T-helper 17 cell (primary cell): ENCODE measurements around the gene RRBP1. TPM values are rescaled to one million over a fixed set of nuclear protein-coding genes. Genes with fewer than 3 reads are reported as not detected.

Source experiments
- ATAC-seq: fragments of 150-1000 bp; cut with Tn5 transposase; 2 replicates; pipeline ENCODE4 v1.10.0; 2021; ENCODE audit warnings: mild to moderate bottlenecking, moderate library complexity
- DNase-seq, 3 donors: peaks; one replicate each; pipeline versions ENCODE4 v3.0.0 to v3.0.0-alpha.2; 2020 to 2021
- H3K9me3 ChIP-seq: one replicate; pipeline ENCODE4 v1.7.0; 2013; ENCODE audit warnings: low read length, mild to moderate bottlenecking; ENCODE audit not compliant: control insufficient read depth, poor library complexity, severe bottlenecking
- H3K27ac Mint-ChIP-seq: one replicate; pipeline ENCODE4 v1.8.0; 2022; ENCODE audit warnings: mild to moderate bottlenecking, moderate library complexity, mixed read lengths
- H3K27me3 Mint-ChIP-seq: one replicate; pipeline ENCODE4 v1.8.0; 2022; ENCODE audit warnings: mixed read lengths
- H3K36me3 Mint-ChIP-seq: one replicate; pipeline ENCODE4 v1.8.0; 2022; ENCODE audit warnings: low read depth, mixed read lengths
- H3K4me1 Mint-ChIP-seq: one replicate; pipeline ENCODE4 v1.8.0; 2022; ENCODE audit warnings: mild to moderate bottlenecking, mixed read lengths
- H3K4me3 Mint-ChIP-seq: one replicate; pipeline ENCODE4 v1.8.0; 2022; ENCODE audit warnings: mild to moderate bottlenecking, moderate library complexity, mixed read lengths
- total RNA-seq, 4 donors: library from RNA in 2 of 4; stranded (reverse) in 2 of 4; gene quantifications; one replicate each; pipeline ENCODE4 v1.2.3 and lab custom pipeline; 2022 to 2026

Gene RRBP1
- total RNA-seq, 2 donors from 2014 or later = 31.4 to 37.8 TPM

GRCh38 chr20:17610566-17611289 is 71.3 kb downstream of the RRBP1 start:
- H3K27me3 Mint-ChIP-seq = no peaks in the 10 kb centered on the region
- DNase-seq = peak; percentile 36 to 51 (median 44)
- peak; percentile 86 for ATAC-seq
- peak overlapping the region; percentile 71 for H3K4me3 Mint-ChIP-seq
- H3K9me3 ChIP-seq = no peaks in the 10 kb centered on the region
- peaks cover 2% of the 10 kb centered on the region for H3K36me3 Mint-ChIP-seq
- H3K27ac Mint-ChIP-seq = peak overlapping the region; percentile 91
- peaks cover 26% of the 10 kb centered on the region for H3K4me1 Mint-ChIP-seq

GRCh38 chr20:17609811-17610377 is 72.1 kb downstream of the RRBP1 start:
- peaks cover 2% of the 10 kb centered on the region for H3K36me3 Mint-ChIP-seq
- H3K4me3 Mint-ChIP-seq = peak overlapping the region; percentile 71
- DNase-seq = no peak
- peaks cover 28% of the 10 kb centered on the region for H3K4me1 Mint-ChIP-seq
- peak overlapping the region; percentile 91 for H3K27ac Mint-ChIP-seq
- no peaks in the 10 kb centered on the region for H3K9me3 ChIP-seq
- H3K27me3 Mint-ChIP-seq = no peaks in the 10 kb centered on the region
- ATAC-seq = no peak

GRCh38 chr20:17608701-17609497 is 73.1 kb downstream of the RRBP1 start:
- ATAC-seq = no peak
- no peaks in the 10 kb centered on the region for H3K27me3 Mint-ChIP-seq
- no peaks in the 10 kb centered on the region for H3K36me3 Mint-ChIP-seq
- no peaks in the 10 kb centered on the region for H3K9me3 ChIP-seq
- H3K4me1 Mint-ChIP-seq = peaks cover 27% of the 10 kb centered on the region
- H3K27ac Mint-ChIP-seq = peak overlapping the region; percentile 91
- no peak for DNase-seq
- H3K4me3 Mint-ChIP-seq = no peak overlapping the region

GRCh38 chr20:17606001-17606400 is 76.0 kb downstream of the RRBP1 start:
- Mint-ChIP-seq H3K36me3 (peaks cover 3% of the 10 kb centered on the region), H3K4me3 (no peak overlapping the region), H3K27me3 (no peaks in the 10 kb centered on the region), H3K27ac (no peak overlapping the region), H3K4me1 (peaks cover 29% of the 10 kb centered on the region)
- no peaks in the 10 kb centered on the region for H3K9me3 ChIP-seq
- DNase-seq (no peak), ATAC-seq (no peak)

- Mint-ChIP-seq H3K27ac (no peak overlapping the region), H3K4me1 (peaks cover 24% of the 10 kb centered on the region), H3K27me3 (no peaks in the 10 kb centered on the region), H3K4me3 (no peak overlapping the region), H3K36me3 (peaks cover 3% of the 10 kb centered on the region)
- DNase-seq = no peak
- no peak for ATAC-seq
- no peaks in the 10 kb centered on the region for H3K9me3 ChIP-seq
Observed at GRCh38 chr20:17605131-17605660, 76.8 kb downstream of the RRBP1 start.

GRCh38 chr20:17602493-17602892 is 79.5 kb downstream of the RRBP1 start:
- H3K4me1 Mint-ChIP-seq = peaks cover 14% of the 10 kb centered on the region
- H3K36me3 Mint-ChIP-seq = peaks cover 3% of the 10 kb centered on the region
- no peaks in the 10 kb centered on the region for H3K27me3 Mint-ChIP-seq
- no peak for DNase-seq
- ATAC-seq = no peak
- no peak overlapping the region for H3K4me3 Mint-ChIP-seq
- H3K9me3 ChIP-seq = no peaks in the 10 kb centered on the region
- H3K27ac Mint-ChIP-seq = no peak overlapping the region

GRCh38 chr20:17601957-17602356 is 80.1 kb downstream of the RRBP1 start:
- Mint-ChIP-seq H3K36me3 (peaks cover 3% of the 10 kb centered on the region), H3K27ac (peak overlapping the region; percentile 34), H3K27me3 (no peaks in the 10 kb centered on the region), H3K4me3 (peak overlapping the region; percentile 36), H3K4me1 (peaks cover 18% of the 10 kb centered on the region)
- ATAC-seq (no peak), DNase-seq (no peak)
- no peaks in the 10 kb centered on the region for H3K9me3 ChIP-seq

GRCh38 chr20:17598013-17598550 is 84.0 kb downstream of the RRBP1 start:
- Mint-ChIP-seq H3K27ac (no peak overlapping the region), H3K4me3 (no peak overlapping the region), H3K4me1 (peaks cover 41% of the 10 kb centered on the region), H3K27me3 (no peaks in the 10 kb centered on the region), H3K36me3 (no peaks in the 10 kb centered on the region)
- H3K9me3 ChIP-seq = no peaks in the 10 kb centered on the region
- no peak for DNase-seq
- ATAC-seq = no peak

- Mint-ChIP-seq H3K27me3 (no peaks in the 10 kb centered on the region), H3K4me1 (peaks cover 44% of the 10 kb centered on the region), H3K4me3 (no peak overlapping the region), H3K36me3 (no peaks in the 10 kb centered on the region), H3K27ac (no peak overlapping the region)
- ATAC-seq (no peak), DNase-seq (no peak)
- no peaks in the 10 kb centered on the region for H3K9me3 ChIP-seq
Observed at GRCh38 chr20:17595856-17596255, 86.2 kb downstream of the RRBP1 start.

GRCh38 chr20:17594443-17594842 is 87.6 kb downstream of the RRBP1 start:
- Mint-ChIP-seq H3K27me3 (no peaks in the 10 kb centered on the region), H3K4me3 (no peak overlapping the region), H3K27ac (no peak overlapping the region), H3K4me1 (peaks cover 48% of the 10 kb centered on the region), H3K36me3 (no peaks in the 10 kb centered on the region)
- DNase-seq (no peak), ATAC-seq (no peak)
- H3K9me3 ChIP-seq = no peaks in the 10 kb centered on the region

GRCh38 chr20:17593902-17594301 is 88.1 kb downstream of the RRBP1 start:
- Mint-ChIP-seq H3K4me1 (peaks cover 48% of the 10 kb centered on the region), H3K4me3 (no peak overlapping the region), H3K27me3 (no peaks in the 10 kb centered on the region), H3K36me3 (no peaks in the 10 kb centered on the region), H3K27ac (no peak overlapping the region)
- ATAC-seq (no peak), DNase-seq (no peak)
- H3K9me3 ChIP-seq = no peaks in the 10 kb centered on the region

GRCh38 chr20:17590245-17590644 is 91.8 kb downstream of the RRBP1 start:
- ATAC-seq = no peak
- Mint-ChIP-seq H3K27ac (no peak overlapping the region), H3K4me3 (no peak overlapping the region), H3K4me1 (peaks cover 34% of the 10 kb centered on the region), H3K27me3 (no peaks in the 10 kb centered on the region), H3K36me3 (no peaks in the 10 kb centered on the region)
- H3K9me3 ChIP-seq = no peaks in the 10 kb centered on the region
- DNase-seq = no peak
